GM12878 (cell line): Measurements from ENCODE around the gene PPP2R1A.

Experiments
- EP300 ChIP-seq, 2 experiments: fragments of 150-350 bp in 1 of 2; IDR thresholded peaks; 2 replicates each; pipeline ENCODE4 v1.6.1; 2011 to 2012; ENCODE audit warnings: low read depth in 2 of 2, low read length in 2 of 2, borderline replicate concordance in 1 of 2, improper control_type of control experiment in 1 of 2, inconsistent platforms in 1 of 2; ENCODE audit not compliant: control insufficient read depth in 1 of 2
- GABPA ChIP-seq: IDR thresholded peaks from 2 replicates; pipeline ENCODE4 v1.6.1; 2014; ENCODE audit warnings: antibody characterized with exemption, low read depth, mild to moderate bottlenecking, inconsistent platforms
- KDM1A ChIP-seq: fragments of 200-600 bp; sonication (generic); IDR thresholded peaks from 2 replicates; pipeline ENCODE4 v1.6.1; 2016; ENCODE audit warnings: borderline replicate concordance
- NR2F1 ChIP-seq: fragments of 450-650 bp; conservative IDR thresholded peaks from 2 replicates; pipeline ENCODE4 v1.6.1; 2017; ENCODE audit warnings: mild to moderate bottlenecking
- POLR2A ChIP-seq: IDR thresholded peaks from 2 replicates; pipeline ENCODE4 v1.6.1; 2011; ENCODE audit warnings: low read depth, mild to moderate bottlenecking, low read length
- RELA ChIP-seq: fragments of 450-650 bp; IDR thresholded peaks from 2 replicates; pipeline ENCODE4 v1.8.0; 2014; ENCODE audit warnings: borderline replicate concordance; ENCODE audit not compliant: partially characterized antibody
- SIX5 ChIP-seq: IDR thresholded peaks from 2 replicates; pipeline ENCODE4 v1.6.1; 2011; ENCODE audit warnings: mild to moderate bottlenecking, low read depth, low read length, moderate library complexity; ENCODE audit not compliant: severe bottlenecking
- SPI1 ChIP-seq: IDR thresholded peaks from 2 replicates; pipeline ENCODE4 v1.6.1; 2011; ENCODE audit warnings: low read depth, mild to moderate bottlenecking, low read length, moderate library complexity, borderline replicate concordance; ENCODE audit not compliant: insufficient read depth
- ZNF384 ChIP-seq: IDR thresholded peaks from 2 replicates; pipeline ENCODE4 v1.6.1; 2012; ENCODE audit warnings: low read depth, mild to moderate bottlenecking, low read length, improper control_type of control experiment, borderline replicate concordance
- TF ChIP-seq, protein P1 (sequence below), 3 experiments: IDR thresholded peaks in 2 of 3; conservative IDR thresholded peaks in 1 of 3; 2 replicates each; pipeline ENCODE4 v1.5.1; 2011; ENCODE audit warnings: low read depth in 3 of 3, low read length in 3 of 3, mild to moderate bottlenecking in 3 of 3, control low read depth in 2 of 3, moderate library complexity in 2 of 3, inconsistent platforms in 1 of 3, mixed read lengths in 1 of 3; ENCODE audit not compliant: control insufficient read depth in 2 of 3, insufficient read depth in 1 of 3; ENCODE audit errors: extremely low read depth in 1 of 3

- TF ChIP-seq EP300 (IDR thresholded peaks at IDR 0.05; ENCODE audit: borderline replicate concordance in 1 of 2, control insufficient read depth in 1 of 2, low read depth in 2 of 2, low read length in 2 of 2) (no peak), NR2F1 (no peak), RELA (no peak), GABPA (no peak), SIX5 (no peak), ZNF384 (no peak), SPI1 (no peak), POLR2A (no peak), KDM1A (no peak)
- TF ChIP-seq, protein P1, sequence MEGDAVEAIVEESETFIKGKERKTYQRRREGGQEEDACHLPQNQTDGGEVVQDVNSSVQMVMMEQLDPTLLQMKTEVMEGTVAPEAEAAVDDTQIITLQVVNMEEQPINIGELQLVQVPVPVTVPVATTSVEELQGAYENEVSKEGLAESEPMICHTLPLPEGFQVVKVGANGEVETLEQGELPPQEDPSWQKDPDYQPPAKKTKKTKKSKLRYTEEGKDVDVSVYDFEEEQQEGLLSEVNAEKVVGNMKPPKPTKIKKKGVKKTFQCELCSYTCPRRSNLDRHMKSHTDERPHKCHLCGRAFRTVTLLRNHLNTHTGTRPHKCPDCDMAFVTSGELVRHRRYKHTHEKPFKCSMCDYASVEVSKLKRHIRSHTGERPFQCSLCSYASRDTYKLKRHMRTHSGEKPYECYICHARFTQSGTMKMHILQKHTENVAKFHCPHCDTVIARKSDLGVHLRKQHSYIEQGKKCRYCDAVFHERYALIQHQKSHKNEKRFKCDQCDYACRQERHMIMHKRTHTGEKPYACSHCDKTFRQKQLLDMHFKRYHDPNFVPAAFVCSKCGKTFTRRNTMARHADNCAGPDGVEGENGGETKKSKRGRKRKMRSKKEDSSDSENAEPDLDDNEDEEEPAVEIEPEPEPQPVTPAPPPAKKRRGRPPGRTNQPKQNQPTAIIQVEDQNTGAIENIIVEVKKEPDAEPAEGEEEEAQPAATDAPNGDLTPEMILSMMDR (IDR thresholded peaks at IDR 0.05 in 2 of 3, conservative IDR thresholded peaks at IDR 0.05 in 1 of 3; ENCODE audit: control insufficient read depth in 2 of 3, extremely low read depth in 1 of 3, insufficient read depth in 1 of 3, low read depth in 3 of 3, low read length in 3 of 3) = no peak
Observed at GRCh38 chr19:52258426-52258825, 68.6 kb downstream of the PPP2R1A start.
